Heart right ventricle (tissue), 16 donors: ENCODE results near the gene MYH11. TPM values are rescaled to one million over a fixed set of nuclear protein-coding genes. Genes with fewer than 3 reads are reported as not detected.

ENCODE experiments used
- ATAC-seq, 8 donors: fragments of 200-7000 bp; cut with Tn5 transposase; one replicate each; pipeline ENCODE4 v1.9.1; 2020; ENCODE audit warnings: mild to moderate bottlenecking in 8 of 8, moderate library complexity in 8 of 8, moderate number of reproducible peaks in 1 of 8
- DNase-seq, 2 donors: peaks; one replicate each; pipeline ENCODE4 v3.0.0-alpha.2; 2020
- H3K27ac ChIP-seq, 10 donors: fragments of 200-600 bp; sonication (generic) in 2 of 10; one replicate each; pipeline versions ENCODE4 v1.5.0 to v1.8.0; 2020 to 2022; ENCODE audit warnings: mild to moderate bottlenecking in 3 of 10
- H3K27me3 ChIP-seq, 7 donors: fragments of 200-600 bp; one replicate each; pipeline ENCODE4 v1.8.0; 2021 to 2022; ENCODE audit warnings: mild to moderate bottlenecking in 2 of 7
- H3K36me3 ChIP-seq, 9 donors: fragments of 200-600 bp; sonication (generic) in 1 of 9; one replicate each; pipeline versions ENCODE4 v1.5.0 to v1.8.0; 2020 to 2022; ENCODE audit warnings: mild to moderate bottlenecking in 2 of 9
- H3K4me1 ChIP-seq, 9 donors: fragments of 200-600 bp; sonication (generic) in 1 of 9; one replicate each; pipeline versions ENCODE4 v1.5.0 to v1.8.0; 2020 to 2022; ENCODE audit warnings: mild to moderate bottlenecking in 4 of 9
- H3K4me3 ChIP-seq, 10 donors: fragments of 200-600 bp; sonication (generic) in 2 of 10; one replicate each; pipeline versions ENCODE4 v1.5.0 to v1.8.0; 2020 to 2022; ENCODE audit warnings: mild to moderate bottlenecking in 7 of 10, moderate library complexity in 2 of 10
- H3K9me3 ChIP-seq, 11 donors: fragments of 200-600 bp in 10 of 11; sonication (generic) in 2 of 11; one replicate each; pipeline versions ENCODE4 v1.5.0 to v1.8.0; 2013 to 2022; ENCODE audit warnings: mild to moderate bottlenecking in 2 of 11, control low read depth in 1 of 11, moderate library complexity in 1 of 11
- WGBS, 2 donors: extraction: QIAGEN DNeasy Blood & Tissue Kit; methylation state at CpG; one replicate each; pipeline ENCODE4 v1.1.7; 2013; ENCODE audit warnings: inconsistent platforms in 1 of 2; 5-methylcytosine and 5-hydroxymethylcytosine counted together
- intact Hi-C, 10 donors: fragments of 100-400 bp; cut with DNase I; formaldehyde crosslinking; loops; one replicate each; pipeline versions ENCODE4 v1.11.1 to v1.14.2; 2022
- polyA plus RNA-seq, 2 donors: library from polyadenylated mRNA; stranded (reverse); fragments of 200-250 nt; gene quantifications; one replicate each; pipeline ENCODE4 v1.2.3, GENCODE V29; 2013
- total RNA-seq, 10 donors: library from RNA; stranded (reverse); fragmentation: NEBNext Ultra II Directional in 3 of 10; extraction: Animal tissue kit (Norgen Biotek cat#: 25700) in 3 of 10; gene quantifications; one replicate each; pipeline versions ENCODE4 v1.2.1 to v1.2.4, GENCODE V29; 2021 to 2023
- TF ChIP-seq, protein P1 (sequence below), 9 donors: fragments of 200-600 bp; sonication (generic) in 2 of 9; IDR thresholded peaks; one replicate each; pipeline versions ENCODE4 v1.5.0 to v1.8.0; 2021 to 2022; ENCODE audit warnings: antibody characterized with exemption in 9 of 9, mild to moderate bottlenecking in 5 of 9, moderate library complexity in 1 of 9
- donor health status: Arrhythmogenic right ventricular cardiomyopathy.
- donor health status: ischemic (EF 13 %, LVEDD 7.1; RV severe dilation, severe dysfunction).
- donor health status: healthy with polysubstance abuse.
- donor health status: DM: no; HTN: yes; CAD: no.
- donor health status: DM: no; HTN: no; CAD: no.
- donor health status: ischemic (EF 25% LVEDD 6.9; RV normal size, moderate dysfunction).
- donor health status: ischemic (EF 25% LVEDD 5.7; RV mildly dilated, moderate dysfunction).
- donor health status: healthy.
- donor health status: DM: yes; HTN: yes; CAD: no.
- donor health status: Ischemic cardiomyopathy.
- donor health status: ischemic (EF 35%, LVEDD 5.7; RV mildly dilated, moderate dysfunction).
- donor health status: nonischemic (EF 11% LVEDD 7.7; RV severe dilation, severe dysfunction).
- donor health status: DM: yes; HTN: yes; CAD: no.
- donor health status: PGD.
- donor health status: ischemic (EF 29% LVEDD 5.4; RV normal size, mild dysfunction).
- donor health status: nonischemic (EF 23%, LVEDD 6.1; RV moderate dilation, normal function).

Gene MYH11
- total and polyA plus RNA-seq, 12 donors, result 9.8 to 46.7 (median 23.5) TPM

DNA sequence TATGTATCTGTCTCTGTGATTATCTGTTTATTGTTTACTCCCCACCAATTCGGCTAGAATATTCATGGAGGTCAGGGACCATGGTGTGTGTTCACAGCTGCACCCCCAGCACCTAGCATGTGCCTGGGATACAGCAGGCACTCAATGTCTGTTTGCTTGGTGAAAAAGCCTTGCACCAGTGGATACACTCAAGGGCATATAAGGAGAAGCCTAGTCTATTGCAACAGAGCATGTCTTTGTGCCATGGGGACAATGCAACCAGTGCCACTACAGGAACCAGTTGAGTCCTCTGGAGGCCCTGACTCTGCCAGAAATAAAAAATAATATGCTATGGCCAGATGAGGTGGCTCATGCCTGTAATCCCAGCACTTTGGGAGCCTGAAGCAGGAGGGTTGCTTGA is 113.2 kb downstream of the MYH11 start:
- peaks cover 0 to 43% (median 0%) of the 10 kb centered on the region in 9 donors for H3K36me3 ChIP-seq
- TF ChIP-seq, protein P1, sequence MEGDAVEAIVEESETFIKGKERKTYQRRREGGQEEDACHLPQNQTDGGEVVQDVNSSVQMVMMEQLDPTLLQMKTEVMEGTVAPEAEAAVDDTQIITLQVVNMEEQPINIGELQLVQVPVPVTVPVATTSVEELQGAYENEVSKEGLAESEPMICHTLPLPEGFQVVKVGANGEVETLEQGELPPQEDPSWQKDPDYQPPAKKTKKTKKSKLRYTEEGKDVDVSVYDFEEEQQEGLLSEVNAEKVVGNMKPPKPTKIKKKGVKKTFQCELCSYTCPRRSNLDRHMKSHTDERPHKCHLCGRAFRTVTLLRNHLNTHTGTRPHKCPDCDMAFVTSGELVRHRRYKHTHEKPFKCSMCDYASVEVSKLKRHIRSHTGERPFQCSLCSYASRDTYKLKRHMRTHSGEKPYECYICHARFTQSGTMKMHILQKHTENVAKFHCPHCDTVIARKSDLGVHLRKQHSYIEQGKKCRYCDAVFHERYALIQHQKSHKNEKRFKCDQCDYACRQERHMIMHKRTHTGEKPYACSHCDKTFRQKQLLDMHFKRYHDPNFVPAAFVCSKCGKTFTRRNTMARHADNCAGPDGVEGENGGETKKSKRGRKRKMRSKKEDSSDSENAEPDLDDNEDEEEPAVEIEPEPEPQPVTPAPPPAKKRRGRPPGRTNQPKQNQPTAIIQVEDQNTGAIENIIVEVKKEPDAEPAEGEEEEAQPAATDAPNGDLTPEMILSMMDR (IDR thresholded peaks at IDR 0.05), result no peak
- peaks cover 0 to 10% (median 0%) of the 10 kb centered on the region in 11 donors for H3K9me3 ChIP-seq
- peaks cover 0 to 3% (median 0%) of the 10 kb centered on the region in 9 donors for H3K4me1 ChIP-seq
- no peak for ATAC-seq
- DNase-seq, result no peak
- intact Hi-C loops, result no loop called here
- no peaks in the 10 kb centered on the region for H3K27me3 ChIP-seq
- H3K27ac ChIP-seq, result no peak overlapping the region
- H3K4me3 ChIP-seq, result no peak overlapping the region
- WGBS, 2 donors, result 83 to 100% methylated on average over 1 of the region's 1 CpG

DNA sequence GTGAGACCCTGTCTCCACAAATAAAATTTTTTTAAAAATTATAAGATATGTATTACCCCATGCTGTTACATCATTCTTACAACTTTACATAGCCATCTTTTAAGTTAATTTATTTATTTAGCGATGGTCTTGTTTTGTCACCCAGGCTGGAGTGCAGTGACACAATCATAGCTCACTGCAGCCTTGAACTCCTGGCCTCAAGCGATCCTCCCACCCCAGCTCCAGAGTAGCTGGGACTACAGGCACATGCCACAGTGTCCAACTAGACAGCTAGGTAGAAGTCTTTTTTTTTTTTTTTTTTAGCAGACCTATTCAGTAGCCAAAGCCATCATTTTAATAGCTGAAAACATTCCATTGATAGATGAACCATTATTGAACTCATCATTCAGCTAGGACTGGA is 114.1 kb downstream of the MYH11 start:
- DNase-seq, result no peak
- intact Hi-C loops, result no loop called here
- no peaks in the 10 kb centered on the region for H3K27me3 ChIP-seq
- peaks cover 0 to 52% (median 0%) of the 10 kb centered on the region in 9 donors for H3K36me3 ChIP-seq
- H3K4me3 ChIP-seq, result no peak overlapping the region
- ATAC-seq, result no peak
- H3K4me1 ChIP-seq, result peaks cover 0 to 3% (median 0%) of the 10 kb centered on the region in 9 donors
- WGBS, 2 donors, result 94 to 95% methylated on average over 2 of the region's 2 CpGs
- peaks cover 0 to 10% (median 0%) of the 10 kb centered on the region in 11 donors for H3K9me3 ChIP-seq
- TF ChIP-seq, protein P1 (IDR thresholded peaks at IDR 0.05), result no peak
- no peak overlapping the region for H3K27ac ChIP-seq

DNA sequence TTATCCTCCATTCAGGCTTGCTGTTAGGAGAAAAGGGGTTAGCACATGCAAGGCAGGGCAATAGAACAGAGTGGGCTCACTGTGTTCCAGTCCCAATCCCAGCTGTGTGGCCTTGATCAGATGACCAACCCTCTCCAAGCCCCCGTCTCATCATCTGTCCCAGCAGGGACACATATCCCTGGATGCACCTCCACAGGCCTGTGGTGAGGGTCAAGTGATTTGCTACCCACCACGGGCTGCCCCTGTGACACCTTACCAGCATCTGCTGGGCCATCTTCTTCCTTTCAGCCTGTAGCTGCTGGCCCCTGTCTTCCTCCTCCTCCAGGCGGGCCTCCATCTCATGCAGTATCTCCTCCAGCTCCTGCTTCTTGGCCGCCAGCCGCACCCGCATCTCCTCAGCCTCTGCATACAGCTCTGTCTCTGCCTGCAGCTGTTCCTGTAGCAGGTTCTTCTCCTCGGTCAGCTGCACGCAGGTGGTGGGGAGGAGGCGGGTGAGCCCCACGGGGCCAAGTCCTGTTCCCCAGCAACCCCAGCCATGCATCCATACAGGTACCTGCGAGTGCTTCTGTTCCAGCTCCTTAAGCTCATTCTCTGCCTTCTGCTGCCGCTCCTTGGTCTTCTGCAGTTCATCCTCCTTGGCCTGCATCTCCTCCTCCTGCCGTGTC is 115.5 kb downstream of the MYH11 start:
- Histone ChIP-seq H3K27me3 (no peaks in the 10 kb centered on the region), H3K27ac (no peak overlapping the region), H3K4me1 (peaks cover 0 to 3% (median 0%) of the 10 kb centered on the region in 9 donors), H3K4me3 (no peak overlapping the region), H3K36me3 (peaks cover 0 to 56% (median 0%) of the 10 kb centered on the region in 9 donors), H3K9me3 (peaks cover 0 to 10% (median 0%) of the 10 kb centered on the region in 11 donors)
- DNase-seq (no peak), ATAC-seq (no peak)
- TF ChIP-seq, protein P1 (IDR thresholded peaks at IDR 0.05), result no peak
- intact Hi-C loops, result no loop called here
- WGBS, 2 donors, result 94 to 96% methylated on average over 11 to 13 of the region's 13 CpGs

DNA sequence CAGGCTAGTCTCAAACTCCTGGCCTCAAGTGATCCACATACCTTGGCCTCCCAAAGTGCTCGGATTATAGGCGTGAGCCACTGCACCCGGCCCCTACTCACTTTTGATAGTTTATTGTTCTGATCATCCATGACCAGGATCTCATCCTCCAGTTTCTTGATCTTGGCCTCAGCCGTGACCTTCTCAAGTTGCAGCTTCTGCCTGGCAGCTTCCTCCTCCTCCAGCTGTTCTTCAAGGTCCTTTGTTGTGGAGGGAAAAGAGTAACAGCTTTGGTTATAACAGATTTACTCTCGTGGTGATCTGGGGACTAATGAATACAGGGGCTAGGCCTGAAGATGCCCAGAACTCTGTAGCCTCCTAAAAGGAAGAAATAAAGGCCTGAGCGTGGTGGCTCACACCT is 116.9 kb downstream of the MYH11 start:
- Histone ChIP-seq H3K4me3 (no peak overlapping the region), H3K9me3 (peaks cover 0 to 10% (median 0%) of the 10 kb centered on the region in 11 donors), H3K36me3 (peaks cover 0 to 70% (median 0%) of the 10 kb centered on the region in 9 donors), H3K4me1 (peaks cover 0 to 3% (median 0%) of the 10 kb centered on the region in 9 donors), H3K27ac (no peak overlapping the region), H3K27me3 (no peaks in the 10 kb centered on the region)
- no peak for ATAC-seq
- intact Hi-C loops, result no loop called here
- DNase-seq, result no peak
- 90 to 91% methylated on average over 6 of the region's 6 CpGs for WGBS, 2 donors
- TF ChIP-seq, protein P1 (IDR thresholded peaks at IDR 0.05), result no peak
